Tibial nerve (tissue), 4 donors: Measurements from ENCODE around the gene TEX22. TPM values are rescaled to one million over a fixed set of nuclear protein-coding genes. Genes with fewer than 3 reads are reported as not detected.

Experiments used
- DNase-seq, 2 donors: peaks; one replicate each; pipeline ENCODE4 v3.0.0-alpha.2; 2019; ENCODE audit warnings: low spot score in 2 of 2
- H3K27ac ChIP-seq, 4 donors: fragments of 200-600 bp; sonication (generic) in 3 of 4; one replicate each; pipeline ENCODE4 v1.5.1; 2017 to 2019; ENCODE audit warnings: mild to moderate bottlenecking in 1 of 4
- H3K27me3 ChIP-seq, 2 donors: fragments of 200-600 bp; sonication (generic) in 1 of 2; one replicate each; pipeline versions ENCODE4 v1.5.1 to v1.6.0; 2017 to 2019
- H3K36me3 ChIP-seq, 3 donors: fragments of 200-600 bp; sonication (generic); one replicate each; pipeline ENCODE4 v1.5.1; 2018 to 2019
- H3K4me1 ChIP-seq, 4 donors: fragments of 200-600 bp; sonication (generic) in 3 of 4; one replicate each; pipeline ENCODE4 v1.5.1; 2017 to 2019
- H3K4me3 ChIP-seq, 4 donors: fragments of 200-600 bp; sonication (generic) in 3 of 4; one replicate each; pipeline ENCODE4 v1.5.1; 2017 to 2019; ENCODE audit warnings: mild to moderate bottlenecking in 1 of 4, moderate library complexity in 1 of 4
- H3K9me3 ChIP-seq, 4 donors: fragments of 200-600 bp; sonication (generic) in 3 of 4; one replicate each; pipeline ENCODE4 v1.5.1; 2017 to 2019
- EP300 ChIP-seq, 2 donors: sonication (generic); formaldehyde crosslinking; IDR thresholded peaks; one replicate each; pipeline ENCODE4 v1.6.1; 2017; ENCODE audit warnings: antibody characterized with exemption in 2 of 2, mild to moderate bottlenecking in 1 of 2
- POLR2A ChIP-seq, 2 donors: fragments of 450-650 bp; IDR thresholded peaks; one replicate each; pipeline ENCODE4 v1.6.1; 2017; ENCODE audit warnings: antibody characterized with exemption in 2 of 2, mild to moderate bottlenecking in 2 of 2, moderate library complexity in 2 of 2
- WGBS, 2 donors: methylation state at CpG; one replicate each; pipeline ENCODE4 v1.1.5; 2018; 5-methylcytosine and 5-hydroxymethylcytosine counted together
- total RNA-seq, 4 donors: library from RNA; depleted of rRNA; stranded (reverse); fragments of >200 nt; gene quantifications; one replicate each; pipeline ENCODE4 v1.1.0, GENCODE V29; 2016
- TF ChIP-seq, protein P1 (sequence below), 5 experiments: fragments of 200-600 bp in 3 of 5; fragments of 450-650 bp in 2 of 5; sonication (generic) in 3 of 5; IDR thresholded peaks; one replicate each; pipeline ENCODE4 v1.5.1; 2016 to 2019; ENCODE audit warnings: antibody characterized with exemption in 5 of 5, mild to moderate bottlenecking in 3 of 5, moderate library complexity in 2 of 5

TEX22 gene
- total RNA-seq, 4 donors from 2014 or later, result 0.84 to 1.3 (median 1.0) TPM

DNA sequence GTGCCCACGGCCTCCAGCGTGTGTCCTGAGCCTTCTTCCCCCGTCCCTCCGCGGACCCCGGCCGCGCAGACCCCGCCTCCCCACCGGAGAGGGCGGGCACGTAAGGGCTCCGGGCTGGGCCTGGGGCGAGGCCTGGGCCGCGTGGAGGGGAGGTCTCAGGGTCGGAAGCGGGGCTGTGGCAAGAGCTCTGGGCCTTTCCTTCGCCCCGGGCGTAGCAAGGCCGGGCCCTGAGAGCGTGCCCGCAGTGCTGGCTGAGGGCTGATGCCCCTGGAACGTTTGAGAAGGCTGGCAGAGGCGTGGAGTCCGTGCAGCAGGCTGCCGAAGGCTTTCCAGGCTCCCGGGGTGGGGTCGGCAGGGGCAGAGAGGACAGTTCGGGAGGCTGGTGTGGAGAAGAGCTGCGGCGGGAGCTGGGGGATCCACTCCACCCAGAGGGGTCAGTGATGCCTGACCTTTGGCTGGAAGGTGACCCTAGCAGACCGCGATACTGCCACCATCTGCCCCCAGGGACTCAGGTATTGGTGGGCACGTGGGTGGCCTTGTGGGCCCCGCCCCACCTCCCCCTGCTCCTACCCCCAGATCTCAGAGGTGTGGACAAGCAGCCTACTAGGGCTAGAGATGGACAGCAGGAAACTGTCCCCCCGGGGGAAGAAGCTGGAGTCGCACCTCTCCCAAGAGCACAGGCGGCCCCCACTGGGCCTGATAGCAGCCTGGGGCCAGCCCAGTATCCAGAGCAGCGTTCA is 558 bp downstream of the TEX22 start:
- DNase-seq, result no peak
- WGBS, 2 donors, result 36 to 45% methylated on average over 13 to 26 of the region's 41 CpGs
- H3K27me3 ChIP-seq, result no peaks in the 10 kb centered on the region
- peaks cover 0 to 15% (median 0%) of the 10 kb centered on the region in 4 donors for H3K9me3 ChIP-seq
- H3K36me3 ChIP-seq, result peaks cover 0 to 49% (median 10%) of the 10 kb centered on the region in 3 donors
- H3K27ac ChIP-seq, result peak overlapping the region; percentile 64 to 95 (median 86)
- peak overlapping the region; percentile 61 to 100 (median 93) for H3K4me3 ChIP-seq
- TF ChIP-seq EP300 (IDR thresholded peaks at IDR 0.05) (no peak), POLR2A (IDR thresholded peaks at IDR 0.05) (no peak)
- TF ChIP-seq, protein P1, sequence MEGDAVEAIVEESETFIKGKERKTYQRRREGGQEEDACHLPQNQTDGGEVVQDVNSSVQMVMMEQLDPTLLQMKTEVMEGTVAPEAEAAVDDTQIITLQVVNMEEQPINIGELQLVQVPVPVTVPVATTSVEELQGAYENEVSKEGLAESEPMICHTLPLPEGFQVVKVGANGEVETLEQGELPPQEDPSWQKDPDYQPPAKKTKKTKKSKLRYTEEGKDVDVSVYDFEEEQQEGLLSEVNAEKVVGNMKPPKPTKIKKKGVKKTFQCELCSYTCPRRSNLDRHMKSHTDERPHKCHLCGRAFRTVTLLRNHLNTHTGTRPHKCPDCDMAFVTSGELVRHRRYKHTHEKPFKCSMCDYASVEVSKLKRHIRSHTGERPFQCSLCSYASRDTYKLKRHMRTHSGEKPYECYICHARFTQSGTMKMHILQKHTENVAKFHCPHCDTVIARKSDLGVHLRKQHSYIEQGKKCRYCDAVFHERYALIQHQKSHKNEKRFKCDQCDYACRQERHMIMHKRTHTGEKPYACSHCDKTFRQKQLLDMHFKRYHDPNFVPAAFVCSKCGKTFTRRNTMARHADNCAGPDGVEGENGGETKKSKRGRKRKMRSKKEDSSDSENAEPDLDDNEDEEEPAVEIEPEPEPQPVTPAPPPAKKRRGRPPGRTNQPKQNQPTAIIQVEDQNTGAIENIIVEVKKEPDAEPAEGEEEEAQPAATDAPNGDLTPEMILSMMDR (IDR thresholded peaks at IDR 0.05), result no peak
- H3K4me1 ChIP-seq, result peaks cover 0 to 28% (median 12%) of the 10 kb centered on the region in 4 donors

DNA sequence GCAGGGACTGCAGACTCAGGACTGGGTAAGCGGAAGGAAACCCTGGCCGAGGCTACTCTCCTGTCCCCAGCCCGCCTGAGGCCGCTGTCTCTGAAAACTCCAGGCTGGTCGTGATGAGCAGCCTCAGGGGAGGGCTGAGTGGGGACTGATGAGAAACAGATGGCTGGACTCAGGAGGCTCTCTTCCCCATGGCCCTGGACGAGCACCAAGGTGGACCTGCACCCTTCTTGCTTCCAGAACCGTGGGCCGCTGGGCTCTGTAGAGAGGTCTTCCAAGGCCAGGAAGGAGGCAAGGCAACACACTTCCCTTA is 1.1 kb downstream of the TEX22 start:
- TF ChIP-seq POLR2A (IDR thresholded peaks at IDR 0.05), result no peak
- TF ChIP-seq EP300 (IDR thresholded peaks at IDR 0.05), result no peak
- H3K27ac ChIP-seq, result no peak overlapping the region
- 79 to 90% methylated on average over 3 to 8 of the region's 8 CpGs for WGBS, 2 donors
- H3K9me3 ChIP-seq, result peaks cover 0 to 19% (median 0%) of the 10 kb centered on the region in 4 donors
- no peak for DNase-seq
- no peaks in the 10 kb centered on the region for H3K27me3 ChIP-seq
- H3K36me3 ChIP-seq, result peaks cover 0 to 44% (median 10%) of the 10 kb centered on the region in 3 donors
- peaks cover 0 to 24% (median 12%) of the 10 kb centered on the region in 4 donors for H3K4me1 ChIP-seq
- H3K4me3 ChIP-seq, result peak overlapping the region; percentile 61 to 100 (median 93)

DNA sequence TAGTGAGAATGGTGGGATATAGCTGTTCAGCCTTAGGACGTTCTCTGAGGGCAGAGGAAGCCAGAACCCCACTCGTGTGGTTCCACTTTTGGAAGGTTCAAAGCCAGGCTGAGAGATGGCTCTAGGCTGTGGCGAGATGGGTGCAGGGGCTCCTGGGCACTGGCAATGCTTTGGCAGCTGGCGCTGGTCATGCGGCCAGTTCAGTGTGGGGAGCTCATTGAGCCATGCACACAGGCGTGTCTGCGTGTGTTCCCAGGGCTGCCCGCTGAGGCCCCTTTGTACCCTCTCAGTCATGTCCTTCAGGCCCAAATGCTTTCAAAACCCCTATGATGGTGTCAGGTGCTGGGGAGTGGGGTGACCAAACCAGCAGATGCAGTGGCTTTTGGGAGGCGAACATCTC is 1.7 kb downstream of the TEX22 start:
- Histone ChIP-seq H3K4me1 (peaks cover 0 to 23% (median 12%) of the 10 kb centered on the region in 4 donors), H3K9me3 (peaks cover 0 to 25% (median 0%) of the 10 kb centered on the region in 4 donors), H3K27me3 (no peaks in the 10 kb centered on the region), H3K36me3 (peaks cover 0 to 39% (median 10%) of the 10 kb centered on the region in 3 donors), H3K27ac (no peak overlapping the region), H3K4me3 (no peak overlapping the region)
- no peak for DNase-seq
- TF ChIP-seq EP300 (IDR thresholded peaks at IDR 0.05) (no peak), POLR2A (IDR thresholded peaks at IDR 0.05) (no peak)
- TF ChIP-seq, protein P1 (IDR thresholded peaks at IDR 0.05), result no peak
- 94 to 96% methylated on average over 8 of the region's 9 CpGs for WGBS, 2 donors

DNA sequence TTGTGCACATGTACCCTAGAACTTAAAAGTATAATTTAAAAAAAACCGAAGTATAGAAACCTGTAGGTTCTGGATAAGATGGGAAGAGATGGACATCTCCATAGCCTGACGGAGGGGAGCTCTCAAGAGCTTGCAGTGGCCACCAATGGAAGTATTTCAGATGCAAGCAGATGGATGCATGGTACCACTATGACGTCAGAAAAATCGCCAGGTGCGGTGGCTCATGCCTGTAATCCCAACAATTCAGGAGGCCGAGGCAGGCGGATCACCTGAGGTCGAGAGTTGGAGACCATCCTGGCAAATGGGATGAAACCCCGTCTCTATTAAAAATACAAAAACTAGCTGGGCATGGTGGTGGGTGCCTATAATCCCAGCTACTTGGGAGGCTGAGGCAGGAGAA is 3.4 kb downstream of the TEX22 start:
- WGBS, 2 donors, result 97 to 99% methylated on average over 9 of the region's 9 CpGs
- DNase-seq, result no peak

DNA sequence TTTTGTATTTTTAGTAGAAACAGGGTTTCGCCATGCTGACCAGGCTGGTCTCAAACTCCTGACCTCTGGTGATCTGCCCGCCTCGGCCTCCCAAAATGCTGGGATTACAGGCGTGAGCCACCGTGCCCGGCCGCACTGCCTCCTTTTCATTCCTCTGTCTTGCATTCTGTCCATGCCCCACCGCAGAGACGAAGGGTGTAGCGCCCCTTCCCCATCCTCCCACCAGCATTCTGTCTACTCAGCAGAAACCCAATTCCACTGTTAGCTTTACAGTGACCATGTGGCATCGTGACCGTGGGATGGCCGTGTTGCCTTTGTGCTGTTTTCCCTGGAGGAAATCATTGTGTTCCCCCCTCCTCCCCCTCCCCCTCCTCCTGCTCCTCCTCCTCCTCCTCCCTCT is 10.3 kb downstream of the TEX22 start:
- no peak for TF ChIP-seq EP300 (IDR thresholded peaks at IDR 0.05)
- TF ChIP-seq, protein P1 (IDR thresholded peaks at IDR 0.05), result no peak
- no peak for TF ChIP-seq POLR2A (IDR thresholded peaks at IDR 0.05)
- peaks cover 0 to 9% (median 0%) of the 10 kb centered on the region in 4 donors for H3K9me3 ChIP-seq
- H3K27me3 ChIP-seq, result peaks cover 0 to 25% of the 10 kb centered on the region in 2 donors
- 79 to 80% methylated on average over 13 of the region's 13 CpGs for WGBS, 2 donors
- no peak overlapping the region for H3K27ac ChIP-seq
- H3K4me3 ChIP-seq, result no peak overlapping the region
- H3K4me1 ChIP-seq, result peaks cover 0 to 16% (median 11%) of the 10 kb centered on the region in 4 donors
- no peak for DNase-seq
- H3K36me3 ChIP-seq, result no peaks in the 10 kb centered on the region

More for the DNA sequence above, 3.4 kb downstream of the TEX22 start:
- H3K27ac ChIP-seq, result no peak overlapping the region
- H3K4me1 ChIP-seq, result peaks cover 0 to 23% (median 12%) of the 10 kb centered on the region in 4 donors
- peaks cover 0 to 29% (median 10%) of the 10 kb centered on the region in 3 donors for H3K36me3 ChIP-seq
- no peak overlapping the region for H3K4me3 ChIP-seq
- H3K9me3 ChIP-seq, result peaks cover 0 to 25% (median 0%) of the 10 kb centered on the region in 4 donors
- H3K27me3 ChIP-seq, result no peaks in the 10 kb centered on the region
- TF ChIP-seq, protein P1 (IDR thresholded peaks at IDR 0.05), result no peak
- TF ChIP-seq EP300 (IDR thresholded peaks at IDR 0.05), result no peak
- TF ChIP-seq POLR2A (IDR thresholded peaks at IDR 0.05), result no peak
